ENCODE results near the gene TNK1.

GRCh38 chr17:7431231-7431630 is 50.3 kb downstream of the TNK1 start:
- no peak for TF ChIP-seq ZBTB7A (IDR thresholded peaks at IDR 0.05; ENCODE audit: low read depth)
- TF ChIP-seq RAD21 (IDR thresholded peaks at IDR 0.05; ENCODE audit: low read depth), result no peak
- no peak for TF ChIP-seq NFIC (IDR thresholded peaks at IDR 0.05)
- TF ChIP-seq USF1 (IDR thresholded peaks at IDR 0.05), result no peak
- no peak for TF ChIP-seq TAF1 (IDR thresholded peaks at IDR 0.05; ENCODE audit: low read depth)
- no peak for TF ChIP-seq CEBPB (IDR thresholded peaks at IDR 0.05)
- TF ChIP-seq FOXM1 (IDR thresholded peaks at IDR 0.05; ENCODE audit: borderline replicate concordance, low read depth), result no peak
- no peak for TF ChIP-seq REST (IDR thresholded peaks at IDR 0.05; ENCODE audit: low read depth)
